Activated B cell treated with CpG ODN at 0.5 μM for 24 hours (primary cell): ENCODE data around the gene ANAPC7. TPM values are rescaled to one million over a fixed set of nuclear protein-coding genes. Genes with fewer than 3 reads are reported as not detected.

ENCODE experiments used
- ATAC-seq: fragments of 200-7000 bp; cut with Tn5 transposase; one replicate; pipeline ENCODE4 v1.10.0; 2021; ENCODE audit warnings: low read depth, mild to moderate bottlenecking, moderate library complexity
- CTCF ChIA-PET: fragments of 350-600 bp; sonication (Branson Sonifier 250); formaldehyde crosslinking; loops from one replicate; lab custom pipeline; 2021; ENCODE audit warnings: antibody characterized with exemption; lab: Charles Lee
- POLR2A ChIA-PET: fragments of 350-600 bp; sonication (Branson Sonifier 250); formaldehyde crosslinking; loops from one replicate; lab custom pipeline; 2021; ENCODE audit warnings: antibody characterized with exemption; lab: Charles Lee
- DNase-seq: peaks from one replicate; pipeline ENCODE4 v3.0.0; 2022
- H3K27ac Mint-ChIP-seq: one replicate; pipeline ENCODE4 v1.8.0; 2020; ENCODE audit warnings: mixed read lengths
- H3K27me3 Mint-ChIP-seq: one replicate; pipeline ENCODE4 v1.8.0; 2021; ENCODE audit warnings: mixed read lengths
- H3K36me3 Mint-ChIP-seq: one replicate; pipeline ENCODE4 v1.8.0; 2021; ENCODE audit warnings: low read depth, mixed read lengths
- H3K4me1 Mint-ChIP-seq: one replicate; pipeline ENCODE4 v1.8.0; 2021; ENCODE audit warnings: mixed read lengths
- H3K4me3 Mint-ChIP-seq: one replicate; pipeline ENCODE4 v1.8.0; 2020; ENCODE audit warnings: mild to moderate bottlenecking, mixed read lengths
- H3K9me3 Mint-ChIP-seq: one replicate; pipeline ENCODE4 v1.8.0; 2020; ENCODE audit warnings: mixed read lengths
- intact Hi-C: fragments of 100-400 bp; cut with micrococcal nuclease; formaldehyde crosslinking; loops from one replicate; pipeline ENCODE4 v1.15.1; 2024
- total RNA-seq: library from RNA; stranded (reverse); gene quantifications from 2 replicates; pipeline ENCODE4 v1.2.3, GENCODE V29; 2022
- TF ChIP-seq, protein P1 (sequence below): fragments of 200-600 bp; IDR thresholded peaks from one replicate; pipeline ENCODE4 v1.8.0; 2022; ENCODE audit warnings: antibody characterized with exemption, mild to moderate bottlenecking

Gene ANAPC7
- total RNA-seq, 1 donor from 2014 or later, result 76.2 TPM

DNA sequence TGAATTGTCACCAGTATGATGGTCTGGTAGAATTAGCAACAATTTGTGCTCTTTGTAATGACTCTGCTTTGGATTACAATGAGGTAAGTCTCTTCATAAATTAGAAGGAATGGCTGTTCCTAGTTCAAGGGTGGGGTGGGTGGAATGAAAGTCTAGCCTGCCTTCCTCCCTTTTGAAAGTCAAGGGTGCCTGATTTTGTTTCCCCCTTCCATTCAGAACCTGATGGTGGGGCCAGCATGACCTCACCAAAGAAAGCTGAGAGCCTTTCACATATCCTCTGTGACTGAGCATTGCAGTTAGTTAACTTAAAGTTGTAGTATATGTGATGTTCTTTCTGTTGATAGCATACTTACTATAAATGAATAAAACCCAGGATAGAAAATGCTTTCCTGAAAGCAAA is 70.3 kb downstream of the ANAPC7 start:
- intact Hi-C loops, result no loop called here
- H3K27ac Mint-ChIP-seq, result no peak overlapping the region
- H3K9me3 Mint-ChIP-seq, result no peaks in the 10 kb centered on the region
- ATAC-seq (no peak), DNase-seq (no peak)
- no peaks in the 10 kb centered on the region for H3K27me3 Mint-ChIP-seq
- no peak overlapping the region for H3K4me3 Mint-ChIP-seq
- peaks cover 4% of the 10 kb centered on the region for H3K4me1 Mint-ChIP-seq
- ChIA-PET POLR2A (no interaction called here), CTCF (no interaction called here)
- TF ChIP-seq, protein P1, sequence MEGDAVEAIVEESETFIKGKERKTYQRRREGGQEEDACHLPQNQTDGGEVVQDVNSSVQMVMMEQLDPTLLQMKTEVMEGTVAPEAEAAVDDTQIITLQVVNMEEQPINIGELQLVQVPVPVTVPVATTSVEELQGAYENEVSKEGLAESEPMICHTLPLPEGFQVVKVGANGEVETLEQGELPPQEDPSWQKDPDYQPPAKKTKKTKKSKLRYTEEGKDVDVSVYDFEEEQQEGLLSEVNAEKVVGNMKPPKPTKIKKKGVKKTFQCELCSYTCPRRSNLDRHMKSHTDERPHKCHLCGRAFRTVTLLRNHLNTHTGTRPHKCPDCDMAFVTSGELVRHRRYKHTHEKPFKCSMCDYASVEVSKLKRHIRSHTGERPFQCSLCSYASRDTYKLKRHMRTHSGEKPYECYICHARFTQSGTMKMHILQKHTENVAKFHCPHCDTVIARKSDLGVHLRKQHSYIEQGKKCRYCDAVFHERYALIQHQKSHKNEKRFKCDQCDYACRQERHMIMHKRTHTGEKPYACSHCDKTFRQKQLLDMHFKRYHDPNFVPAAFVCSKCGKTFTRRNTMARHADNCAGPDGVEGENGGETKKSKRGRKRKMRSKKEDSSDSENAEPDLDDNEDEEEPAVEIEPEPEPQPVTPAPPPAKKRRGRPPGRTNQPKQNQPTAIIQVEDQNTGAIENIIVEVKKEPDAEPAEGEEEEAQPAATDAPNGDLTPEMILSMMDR, result no peak
- peaks cover 93% of the 10 kb centered on the region for H3K36me3 Mint-ChIP-seq

- CTCF ChIA-PET, result interaction anchor here (0.6 kb wide), 1 partner anchor 647 kb away, joined by 4 read pairs; no protein-coding TSS in a partner anchor
- peaks cover 91% of the 10 kb centered on the region for H3K36me3 Mint-ChIP-seq
- ATAC-seq (no peak), DNase-seq (no peak)
- TF ChIP-seq, protein P1, result no peak
- H3K4me1 Mint-ChIP-seq, result no peaks in the 10 kb centered on the region
- H3K9me3 Mint-ChIP-seq, result no peaks in the 10 kb centered on the region
- no peaks in the 10 kb centered on the region for H3K27me3 Mint-ChIP-seq
- intact Hi-C loops, result no loop called here
- no peak overlapping the region for H3K4me3 Mint-ChIP-seq
- no peak overlapping the region for H3K27ac Mint-ChIP-seq
- POLR2A ChIA-PET, result no interaction called here
Measured at GRCh38 chr12:110330544-110330943, 73.0 kb downstream of the ANAPC7 start.

DNA sequence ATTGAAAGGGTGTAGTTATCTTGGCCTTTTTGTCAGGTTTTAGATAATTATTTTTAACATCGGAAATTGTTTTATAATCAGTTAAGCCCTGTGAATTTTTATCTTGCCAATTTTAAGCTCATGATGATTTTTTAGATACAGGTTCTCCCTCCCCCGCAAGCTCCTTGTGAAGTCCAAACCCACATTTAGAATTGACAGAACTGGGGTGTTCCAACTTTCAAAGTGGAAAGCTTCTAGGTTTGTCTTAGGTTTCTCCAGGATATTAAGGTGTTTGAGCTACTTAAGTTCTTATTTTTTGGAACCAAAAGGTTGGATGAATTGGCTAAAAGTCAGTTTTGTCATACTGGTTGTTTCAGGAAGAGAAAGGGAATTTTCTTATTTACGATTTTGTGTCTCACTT is 73.4 kb downstream of the ANAPC7 start:
- Mint-ChIP-seq H3K27ac (no peak overlapping the region), H3K9me3 (no peaks in the 10 kb centered on the region), H3K27me3 (no peaks in the 10 kb centered on the region), H3K36me3 (peaks cover 88% of the 10 kb centered on the region), H3K4me3 (no peak overlapping the region), H3K4me1 (no peaks in the 10 kb centered on the region)
- TF ChIP-seq, protein P1, result no peak
- POLR2A ChIA-PET, result interaction anchor here (0.6 kb wide), 1 partner anchor 30 kb away, joined by 9 read pairs; no protein-coding TSS in a partner anchor
- CTCF ChIA-PET, result interaction anchor here (0.6 kb wide), 1 partner anchor 648 kb away, joined by 4 read pairs; no protein-coding TSS in a partner anchor
- DNase-seq (no peak), ATAC-seq (no peak)
- intact Hi-C loops, result no loop called here

GRCh38 chr12:110329710-110330109 is 73.8 kb downstream of the ANAPC7 start:
- peaks cover 84% of the 10 kb centered on the region for H3K36me3 Mint-ChIP-seq
- TF ChIP-seq, protein P1, result no peak
- CTCF ChIA-PET, result no interaction called here

More at GRCh38 chr12:110329710-110330109, 73.8 kb downstream of the ANAPC7 start:
- Mint-ChIP-seq H3K27me3 (no peaks in the 10 kb centered on the region), H3K4me3 (no peak overlapping the region), H3K27ac (no peak overlapping the region), H3K9me3 (no peaks in the 10 kb centered on the region), H3K4me1 (no peaks in the 10 kb centered on the region)
- intact Hi-C loops, result no loop called here
- POLR2A ChIA-PET, result interaction anchor here (0.6 kb wide), 1 partner anchor 30 kb away, joined by 9 read pairs; no protein-coding TSS in a partner anchor
- ATAC-seq, result no peak
- DNase-seq, result no peak

Other genes with a start within 250 kb of the ANAPC7 start
- 94.8 and 100 TPM in 2 replicates for gene ATP2A2, start 122.5 kb downstream of the ANAPC7 start, total RNA-seq
- gene ARPC3, start 46.6 kb upstream of the ANAPC7 start, total RNA-seq, result 435 and 459 TPM in 2 replicates
- gene GPN3, start 64.5 kb upstream of the ANAPC7 start, total RNA-seq, result 17.0 and 19.0 TPM in 2 replicates
- 9.7 and 9.9 TPM in 2 replicates for gene FAM216A, start 65.1 kb upstream of the ANAPC7 start, total RNA-seq
- 99.6 and 117 TPM in 2 replicates for gene VPS29, start 98.4 kb upstream of the ANAPC7 start, total RNA-seq
- gene RAD9B, start 98.6 kb upstream of the ANAPC7 start, total RNA-seq, result 1.2 and 1.3 TPM in 2 replicates
- 34.5 and 40.8 TPM in 2 replicates for gene PPTC7, start 179.6 kb upstream of the ANAPC7 start, total RNA-seq
- 22.4 and 29.5 TPM in 2 replicates for gene TCTN1, start 210.4 kb upstream of the ANAPC7 start, total RNA-seq